Skeletal muscle cell (primary cell): ENCODE data around the gene ATP1A2.

ENCODE experiments used
- DNase-seq: peaks from one replicate; pipeline ENCODE4 v3.0.0-alpha.2; 2010; ENCODE audit warnings: low read depth
- H3K4me3 ChIP-seq: 2 replicates; pipeline ENCODE4 v1.5.1; 2011; ENCODE audit warnings: low read depth, mild to moderate bottlenecking, control low read depth, low read length, moderate library complexity

Gene ATP1A2

DNA sequence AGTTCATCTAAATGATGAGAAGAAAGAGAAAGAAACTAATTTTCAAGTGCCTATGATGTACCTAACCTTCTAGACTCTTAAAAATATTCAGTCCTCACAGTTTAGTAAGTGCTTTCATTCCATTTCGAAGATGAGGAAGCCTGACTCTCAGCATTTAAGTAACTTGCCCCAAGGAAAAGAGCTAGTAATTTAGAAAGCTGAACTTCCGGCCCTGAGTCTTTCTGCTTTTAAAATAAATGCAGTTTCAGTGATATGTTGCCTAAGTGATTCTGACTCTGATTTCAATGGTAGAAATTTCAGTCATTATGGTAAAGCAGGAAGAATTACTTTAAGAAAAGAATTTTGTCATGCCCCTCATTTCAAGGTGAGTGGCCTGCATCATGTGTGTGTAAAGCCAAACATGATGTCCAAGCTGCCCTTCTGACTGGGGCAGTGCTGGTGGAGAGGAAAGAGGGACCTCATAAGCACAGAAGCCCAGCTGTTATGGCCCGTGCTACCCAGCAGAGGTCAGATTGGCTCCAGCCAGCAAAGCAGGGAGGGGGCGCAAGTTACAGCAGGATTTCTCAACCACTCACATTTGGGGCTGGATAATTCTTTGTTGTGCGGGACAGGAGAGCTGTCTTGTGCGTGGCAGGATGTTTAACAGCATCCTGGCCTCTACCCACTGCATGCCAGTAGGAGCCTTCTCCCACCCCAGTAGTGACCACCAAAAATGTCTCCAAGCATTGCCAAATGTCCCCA lies 46.6 kb downstream of the ATP1A2 start:
- DNase-seq = no peak
- H3K4me3 ChIP-seq = no peak overlapping the region

DNA sequence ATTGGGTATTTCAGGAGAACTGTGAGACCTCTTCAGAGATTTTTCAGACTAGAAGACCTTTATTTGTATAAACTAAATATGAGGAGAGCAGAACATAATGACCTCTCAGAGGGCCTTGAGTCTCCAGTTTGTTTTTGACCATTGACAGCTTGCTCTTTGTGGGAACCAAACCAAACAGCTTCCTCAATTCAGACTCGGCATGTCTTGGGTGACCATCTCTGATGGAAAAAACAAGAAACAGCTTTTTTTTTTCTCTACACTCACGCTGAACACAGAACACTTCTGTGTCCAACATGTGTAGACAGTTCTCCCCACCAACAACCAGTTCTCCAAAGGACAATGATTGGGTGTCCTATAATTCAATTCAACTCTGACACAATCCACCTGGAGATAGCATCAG lies 47.4 kb downstream of the ATP1A2 start:
- H3K4me3 ChIP-seq = no peak overlapping the region
- no peak for DNase-seq

DNA sequence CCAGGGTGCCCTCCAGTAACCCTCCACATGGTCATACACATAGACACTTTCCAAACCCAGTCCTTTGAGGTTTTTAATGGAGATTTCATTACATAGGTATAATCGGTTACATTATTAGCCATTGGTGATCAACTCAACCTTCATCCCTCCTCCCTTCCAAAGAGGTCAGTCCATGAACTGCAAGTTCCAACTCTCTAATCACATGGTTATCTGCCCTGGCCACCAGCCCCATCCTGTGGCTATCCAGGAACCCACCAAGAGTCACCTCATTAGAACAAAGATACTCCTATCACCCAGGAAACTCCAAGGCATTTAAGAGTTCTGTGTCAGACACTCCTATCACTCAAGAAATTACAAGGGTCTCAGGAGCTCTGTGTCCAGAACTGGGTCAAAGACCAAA lies 48.1 kb downstream of the ATP1A2 start:
- no peak for DNase-seq
- no peak overlapping the region for H3K4me3 ChIP-seq

DNA sequence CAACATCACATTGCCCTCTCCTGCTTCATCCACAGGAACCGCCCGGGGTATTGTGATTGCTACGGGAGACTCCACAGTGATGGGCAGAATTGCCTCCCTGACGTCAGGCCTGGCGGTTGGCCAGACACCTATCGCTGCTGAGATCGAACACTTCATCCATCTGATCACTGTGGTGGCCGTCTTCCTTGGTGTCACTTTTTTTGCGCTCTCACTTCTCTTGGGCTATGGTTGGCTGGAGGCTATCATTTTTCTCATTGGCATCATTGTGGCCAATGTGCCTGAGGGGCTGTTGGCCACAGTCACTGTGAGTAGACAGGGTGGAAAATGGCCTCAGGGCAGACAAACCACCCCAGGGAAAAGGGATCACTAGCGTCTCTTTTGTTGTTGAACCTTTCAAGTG lies 48.6 kb downstream of the ATP1A2 start:
- no peak overlapping the region for H3K4me3 ChIP-seq
- DNase-seq = no peak

DNA sequence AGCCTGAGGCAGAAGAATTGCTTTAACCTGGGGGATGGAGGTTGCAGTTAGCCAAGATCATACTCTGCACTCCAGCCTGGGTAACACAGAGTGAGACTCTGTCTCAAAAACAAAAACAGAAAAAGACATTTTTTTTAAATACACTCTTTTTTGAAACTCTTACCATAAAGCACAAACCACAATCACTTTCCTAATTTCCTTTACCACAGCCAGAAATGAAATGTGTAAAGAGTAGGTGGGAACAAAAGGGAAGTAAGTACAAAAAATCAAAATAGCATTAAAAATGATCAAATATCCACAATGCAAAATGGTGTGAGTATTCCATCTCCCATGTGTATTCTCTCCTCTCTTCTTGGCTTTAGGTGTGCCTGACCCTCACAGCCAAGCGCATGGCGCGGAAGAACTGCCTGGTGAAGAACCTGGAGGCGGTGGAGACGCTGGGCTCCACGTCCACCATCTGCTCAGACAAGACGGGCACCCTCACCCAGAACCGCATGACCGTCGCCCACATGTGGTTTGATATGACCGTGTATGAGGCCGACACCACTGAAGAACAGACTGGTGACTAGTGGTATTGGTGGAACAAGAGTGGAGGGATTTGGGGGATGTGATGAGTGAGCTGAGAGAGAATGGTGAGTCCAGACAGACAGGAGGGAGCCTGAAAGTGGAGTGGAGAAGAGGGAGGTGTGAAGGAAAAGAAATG lies 50.8 kb downstream of the ATP1A2 start:
- DNase-seq = no peak
- no peak overlapping the region for H3K4me3 ChIP-seq

DNA sequence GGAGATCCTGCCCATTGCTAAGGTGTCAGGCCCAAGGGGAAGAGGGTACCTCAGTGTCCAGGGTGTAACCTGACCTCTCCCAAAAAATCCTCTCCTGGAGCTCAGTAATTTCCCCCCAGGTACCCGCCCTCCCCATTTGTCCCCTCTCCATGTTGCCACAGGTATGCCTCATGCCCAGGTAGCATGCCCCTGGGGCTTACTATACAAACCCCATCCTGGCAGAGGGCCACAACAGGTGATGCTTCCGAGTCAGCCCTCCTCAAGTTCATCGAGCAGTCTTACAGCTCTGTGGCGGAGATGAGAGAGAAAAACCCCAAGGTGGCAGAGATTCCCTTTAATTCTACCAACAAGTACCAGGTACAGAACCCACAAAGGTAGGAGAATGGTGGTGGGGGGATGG lies 51.5 kb downstream of the ATP1A2 start:
- DNase-seq = no peak
- no peak overlapping the region for H3K4me3 ChIP-seq

DNA sequence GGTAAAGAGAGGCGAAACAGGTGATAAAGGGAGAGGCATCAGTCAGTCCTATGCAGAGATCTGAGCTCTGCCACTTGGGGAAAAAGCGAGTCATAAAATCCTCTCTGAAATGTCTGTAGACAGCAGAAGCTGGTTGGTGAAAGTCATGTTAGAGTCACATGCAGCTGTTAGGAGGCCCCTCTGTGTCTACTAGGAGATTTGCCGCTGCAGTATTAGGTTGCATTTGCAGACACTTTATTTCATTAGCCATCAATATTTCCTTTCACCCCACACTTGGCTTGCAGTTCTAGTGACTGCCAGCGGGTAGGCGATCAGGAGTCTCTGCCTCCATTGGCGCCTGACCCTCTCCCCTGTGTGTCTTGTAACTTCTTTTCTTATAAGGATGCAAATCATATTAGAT lies 52.0 kb downstream of the ATP1A2 start:
- no peak overlapping the region for H3K4me3 ChIP-seq
- DNase-seq = no peak

DNA sequence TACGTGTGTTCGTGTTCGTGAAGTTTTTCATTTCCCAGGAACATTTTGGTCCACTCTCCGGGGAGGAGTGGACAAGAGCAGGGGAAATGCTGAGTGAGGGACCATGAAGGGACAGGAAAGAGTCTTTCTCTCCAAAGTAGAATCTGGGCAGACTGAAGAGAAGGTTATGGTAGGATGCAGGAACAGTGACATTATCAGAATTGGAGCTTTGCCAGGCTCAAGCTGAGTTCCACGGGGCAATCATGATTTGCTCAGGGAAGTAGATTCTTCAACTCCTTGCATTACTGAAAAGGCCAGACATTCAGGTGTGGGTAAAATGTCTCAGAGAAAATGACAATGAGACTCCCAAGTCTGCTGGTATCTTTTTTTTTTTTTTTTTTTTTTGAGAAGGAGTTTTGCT lies 52.5 kb downstream of the ATP1A2 start:
- no peak for DNase-seq
- H3K4me3 ChIP-seq = no peak overlapping the region

DNA sequence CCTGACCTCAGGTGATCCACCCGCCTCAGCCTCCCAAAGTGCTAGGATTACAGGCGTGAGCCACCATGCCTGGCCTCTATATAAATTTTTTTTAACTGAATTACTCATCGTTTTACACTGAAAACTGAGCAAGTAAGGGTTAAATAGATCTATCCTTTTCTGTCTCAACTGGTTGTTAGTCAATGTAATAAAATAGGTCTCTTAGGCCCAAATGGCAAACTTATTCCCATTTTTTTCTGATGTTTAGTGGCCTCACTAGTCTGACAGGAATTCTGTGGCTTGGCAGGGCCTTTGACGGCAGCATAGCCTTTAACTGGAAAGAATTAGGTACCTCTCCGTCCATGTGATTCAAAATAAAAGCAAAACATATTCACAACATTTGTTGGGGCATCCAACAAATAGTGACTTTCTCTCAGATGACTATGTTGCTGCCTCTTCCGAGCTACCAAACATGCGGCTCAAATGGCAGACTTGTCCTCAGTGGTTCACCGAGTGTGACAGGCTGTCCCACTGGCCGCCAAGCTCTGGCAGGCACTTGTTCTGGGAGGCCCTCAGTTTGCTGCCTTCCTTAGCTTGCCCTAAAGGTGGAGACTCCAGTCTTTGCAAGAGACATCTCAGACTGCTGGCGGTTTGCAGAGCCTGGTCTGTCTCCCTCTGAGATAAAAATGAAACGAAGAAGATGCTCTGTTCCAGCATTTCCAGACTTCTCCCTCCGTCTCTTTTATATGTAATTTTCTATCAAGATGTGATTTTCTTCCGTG lies 53.2 kb downstream of the ATP1A2 start:
- no peak for DNase-seq
- no peak overlapping the region for H3K4me3 ChIP-seq

DNA sequence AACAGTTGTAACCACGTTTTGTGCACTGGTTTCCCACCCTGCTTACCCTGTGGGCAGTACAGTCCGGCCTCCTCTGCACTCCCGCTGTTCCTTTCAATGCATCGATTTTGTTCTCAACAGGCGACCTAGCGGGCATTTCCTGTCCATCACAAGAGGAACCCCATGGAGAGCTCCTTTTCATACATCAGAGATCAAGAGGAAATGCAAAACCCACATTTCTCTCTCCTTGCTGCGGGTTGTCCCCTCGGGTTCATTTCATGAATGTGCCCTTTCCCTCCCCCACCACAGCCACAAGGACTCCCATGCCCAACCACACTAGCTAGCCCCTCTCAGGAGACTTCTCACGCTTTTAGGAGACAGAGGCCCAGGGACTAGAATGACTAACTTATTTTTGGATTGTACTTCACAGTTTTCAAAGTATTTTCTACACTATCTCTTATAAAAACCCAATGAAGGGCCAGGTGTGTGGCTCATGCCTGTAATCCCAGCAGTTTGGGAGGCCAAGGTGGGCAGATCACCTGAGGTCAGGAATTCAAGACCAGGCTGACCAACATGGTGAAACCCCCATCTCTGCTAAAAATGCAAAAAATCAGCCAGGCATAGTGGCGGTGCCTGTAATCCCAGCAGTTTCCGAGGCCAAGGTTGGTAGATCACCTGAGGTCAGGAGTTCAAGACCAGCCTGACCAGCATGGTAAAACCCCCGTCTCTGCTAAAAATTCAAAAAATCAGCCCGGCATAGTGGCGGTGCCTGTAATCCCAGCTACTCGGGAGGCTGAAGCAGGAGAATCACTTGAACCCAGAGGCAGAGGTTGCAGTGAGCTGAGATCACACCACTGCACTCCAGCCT lies 54.2 kb downstream of the ATP1A2 start:
- no peak for DNase-seq
- no peak overlapping the region for H3K4me3 ChIP-seq

DNA sequence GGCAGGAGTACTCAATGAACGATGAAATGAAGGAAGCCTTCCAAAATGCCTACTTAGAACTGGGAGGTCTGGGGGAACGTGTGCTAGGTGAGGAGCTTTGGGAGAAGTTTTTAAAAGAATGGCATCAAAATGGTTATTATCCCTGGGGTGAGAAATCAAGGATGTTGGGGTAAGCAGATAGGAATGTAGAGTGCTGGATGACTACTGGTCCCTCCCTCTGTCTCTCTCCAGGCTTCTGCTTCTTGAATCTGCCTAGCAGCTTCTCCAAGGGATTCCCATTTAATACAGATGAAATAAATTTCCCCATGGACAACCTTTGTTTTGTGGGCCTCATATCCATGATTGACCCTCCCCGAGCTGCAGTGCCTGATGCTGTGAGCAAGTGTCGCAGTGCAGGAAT lies 55.8 kb downstream of the ATP1A2 start:
- H3K4me3 ChIP-seq = no peak overlapping the region
- DNase-seq = no peak

DNA sequence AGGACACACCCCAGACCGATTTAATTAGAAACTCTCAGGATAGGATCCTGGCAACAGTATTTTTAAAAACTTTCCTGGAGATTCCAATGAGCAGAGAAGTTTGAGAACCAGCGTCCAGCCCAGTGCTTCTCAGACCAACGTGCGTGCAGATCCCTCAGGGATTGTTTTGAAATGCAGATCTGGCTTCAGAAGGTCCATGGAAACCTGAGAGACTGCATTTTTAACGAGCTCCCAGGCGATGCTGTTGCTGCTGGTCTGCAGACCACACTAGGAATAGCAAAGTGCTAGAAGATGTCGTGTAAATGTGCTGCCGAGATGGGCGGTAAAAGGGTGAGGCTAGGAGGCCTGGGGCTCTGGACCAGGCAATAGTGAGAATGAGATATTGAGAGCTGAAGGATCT lies 56.4 kb downstream of the ATP1A2 start:
- no peak for DNase-seq
- no peak overlapping the region for H3K4me3 ChIP-seq

DNA sequence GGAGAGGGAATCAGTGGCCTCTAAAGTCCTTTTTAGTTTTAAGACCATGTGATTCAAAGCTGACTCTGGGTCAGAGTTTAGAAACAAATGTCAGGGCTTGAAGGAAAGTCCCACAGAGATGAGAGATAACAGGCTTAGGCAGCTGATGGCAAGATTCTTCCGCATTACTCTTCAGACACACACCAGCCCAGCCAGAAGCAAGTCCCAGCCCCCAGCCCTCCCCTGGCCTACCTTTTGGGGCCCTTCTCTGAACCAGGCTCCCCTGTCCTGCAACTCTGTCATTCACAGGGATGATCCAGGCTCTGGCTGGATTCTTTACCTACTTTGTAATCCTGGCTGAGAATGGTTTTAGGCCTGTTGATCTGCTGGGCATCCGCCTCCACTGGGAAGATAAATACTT lies 61.7 kb downstream of the ATP1A2 start:
- no peak for DNase-seq
- H3K4me3 ChIP-seq = no peak overlapping the region

DNA sequence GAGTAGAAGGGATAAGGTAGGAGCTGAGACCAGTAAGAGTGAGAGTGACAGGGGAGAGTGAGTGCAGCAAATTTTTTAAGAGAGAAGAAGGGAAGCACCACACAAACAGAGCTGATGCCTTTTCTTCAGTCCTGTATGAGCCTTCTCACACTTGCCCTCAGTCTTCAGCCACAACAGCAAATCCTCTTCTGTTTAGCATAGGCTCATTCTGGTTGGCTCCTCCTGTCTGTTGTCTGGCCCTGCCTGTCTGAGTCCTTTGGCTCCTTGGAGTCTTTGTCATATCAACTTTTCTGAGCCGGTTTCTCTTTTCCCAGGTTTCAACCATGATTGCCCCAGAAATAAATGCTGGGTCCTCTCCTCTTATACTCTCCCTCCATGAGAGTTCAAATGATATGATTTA lies 62.1 kb downstream of the ATP1A2 start:
- H3K4me3 ChIP-seq = no peak overlapping the region
- DNase-seq = no peak

DNA sequence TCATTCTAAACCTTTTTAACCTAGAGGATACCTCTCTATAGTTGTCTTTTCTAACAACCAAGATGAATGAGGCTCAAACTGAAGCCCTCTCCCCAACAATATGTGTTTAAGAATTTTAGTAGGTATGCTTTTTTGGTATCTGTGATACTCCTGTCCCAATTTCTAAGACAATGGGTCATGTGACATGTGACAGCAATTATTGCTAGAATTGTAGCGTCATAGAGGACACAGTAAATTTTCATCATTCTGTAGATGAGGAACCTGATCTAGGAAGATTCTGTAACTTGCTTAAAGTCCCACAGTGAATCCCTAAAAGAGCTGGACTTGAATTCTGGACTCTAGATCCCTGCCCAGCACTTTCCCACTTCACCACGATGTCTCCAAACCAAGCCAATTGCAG lies 63.2 kb downstream of the ATP1A2 start:
- no peak overlapping the region for H3K4me3 ChIP-seq
- no peak for DNase-seq

DNA sequence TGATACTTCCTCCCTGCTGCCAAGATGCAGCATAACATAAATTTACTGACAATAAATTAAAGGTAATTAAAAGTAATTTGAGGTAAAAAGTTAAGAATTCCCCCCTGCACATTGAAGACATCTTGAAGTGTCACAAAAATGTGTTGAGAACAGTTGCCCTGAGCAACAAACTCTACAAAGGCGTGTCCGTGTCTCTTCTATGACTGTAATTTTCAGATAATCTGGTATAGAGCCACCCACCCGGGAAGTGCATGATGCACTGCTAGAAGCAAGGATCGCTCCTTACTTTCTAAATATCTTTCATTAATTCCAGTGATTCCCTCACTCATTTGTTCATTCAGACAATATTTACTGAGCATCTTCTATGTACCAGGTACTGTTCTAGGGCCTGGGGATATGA lies 63.8 kb downstream of the ATP1A2 start:
- H3K4me3 ChIP-seq = no peak overlapping the region
- DNase-seq = no peak

DNA sequence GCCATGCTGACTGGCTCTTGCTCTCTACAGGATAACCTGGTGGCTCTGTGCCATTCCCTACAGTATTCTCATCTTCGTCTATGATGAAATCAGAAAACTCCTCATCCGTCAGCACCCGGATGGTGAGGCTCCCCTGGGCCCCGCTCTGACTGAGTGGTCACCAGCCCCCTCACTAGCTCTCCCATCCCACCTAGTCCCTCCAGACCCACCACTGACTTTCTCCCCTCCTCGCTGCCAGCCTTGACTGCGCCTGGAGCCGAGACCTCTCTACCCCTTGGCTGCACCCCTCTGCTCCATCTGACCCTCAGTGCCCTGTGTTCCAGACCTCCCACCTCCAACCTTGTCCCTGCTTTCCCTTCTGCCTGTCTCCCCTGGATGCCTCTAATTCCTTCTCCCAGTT lies 70.7 kb downstream of the ATP1A2 start:
- H3K4me3 ChIP-seq = no peak overlapping the region

DNA sequence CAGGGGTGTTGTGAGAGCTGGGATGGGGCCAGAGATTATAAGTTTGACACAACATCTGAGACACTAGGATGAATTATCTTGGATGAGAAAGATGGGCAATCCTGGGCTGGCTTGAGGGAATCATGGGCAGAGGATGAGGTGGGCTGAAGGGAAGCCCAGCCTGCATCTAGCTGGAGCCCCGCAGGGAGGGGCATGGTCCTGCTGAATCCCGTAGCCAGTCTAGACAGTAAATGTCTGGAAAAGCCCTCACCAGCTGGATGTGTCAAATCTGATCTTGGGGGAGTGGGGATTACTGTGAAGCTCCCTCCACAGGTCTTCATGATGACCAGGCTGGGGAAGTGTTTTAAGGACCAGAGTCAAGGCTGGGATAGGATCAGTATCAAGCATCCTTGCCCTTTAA lies 71.2 kb downstream of the ATP1A2 start:
- H3K4me3 ChIP-seq = no peak overlapping the region
- no peak for DNase-seq

More for the DNA sequence above, 70.7 kb downstream of the ATP1A2 start:
- DNase-seq = no peak

DNA sequence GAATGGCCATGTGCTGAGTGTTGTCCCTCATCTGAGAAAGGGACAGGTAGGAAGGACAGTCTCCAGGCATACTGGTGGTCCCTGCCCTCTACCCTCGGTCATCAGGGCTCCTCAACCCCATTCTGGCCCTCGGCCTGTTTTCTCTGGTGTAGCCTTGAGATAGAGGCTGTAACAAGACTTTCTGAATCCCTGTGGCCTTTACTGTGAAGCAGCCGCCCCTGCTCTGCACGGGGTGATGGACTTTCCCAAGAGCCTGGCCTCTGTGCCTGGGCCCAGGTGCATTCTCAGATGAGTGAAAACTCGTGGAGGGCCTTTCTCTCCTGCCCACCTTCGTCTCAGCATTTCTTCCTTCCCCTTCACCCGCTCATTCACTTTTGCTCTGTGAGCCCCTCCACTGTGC lies 71.8 kb downstream of the ATP1A2 start:
- no peak overlapping the region for H3K4me3 ChIP-seq

DNA sequence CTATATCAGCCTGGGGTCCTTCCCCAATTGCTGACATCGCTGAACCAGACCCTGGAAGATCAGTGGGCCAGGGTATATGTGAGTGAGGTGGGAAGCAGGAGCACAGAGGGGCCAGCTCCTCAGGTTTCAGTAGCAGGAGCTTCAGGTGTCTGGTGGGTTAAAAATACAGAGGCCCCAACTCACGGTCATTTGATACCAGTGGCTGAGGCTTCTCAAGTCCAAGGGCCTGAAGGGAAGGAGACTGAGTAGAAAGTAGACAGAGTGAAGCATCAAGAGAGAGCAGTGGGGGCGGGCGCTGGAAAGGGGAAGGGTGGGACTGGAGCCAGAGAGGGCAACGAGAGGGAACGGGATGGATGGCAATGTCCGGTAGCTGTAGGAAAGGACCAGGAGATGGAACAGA lies 72.8 kb downstream of the ATP1A2 start:
- H3K4me3 ChIP-seq = no peak overlapping the region
- DNase-seq = no peak

More for the DNA sequence above, 71.8 kb downstream of the ATP1A2 start:
- DNase-seq = no peak
